Endodermal cell (in vitro differentiated cells): ENCODE measurements around the gene CCDC97. TPM values are rescaled to one million over a fixed set of nuclear protein-coding genes. Genes with fewer than 3 reads are reported as not detected.

Source experiments
- DNase-seq: peaks from one replicate; pipeline ENCODE4 v3.0.0-alpha.2; 2017
- H3K27ac ChIP-seq: 2 replicates; pipeline ENCODE4 v1.5.1; 2013; ENCODE audit warnings: mild to moderate bottlenecking, low read depth, low read length, moderate library complexity
- H3K27me3 ChIP-seq: 2 replicates; pipeline ENCODE4 v1.6.1; 2013; ENCODE audit warnings: mild to moderate bottlenecking, low read length, moderate library complexity; ENCODE audit not compliant: insufficient read depth, control insufficient read depth, poor library complexity, severe bottlenecking
- H3K36me3 ChIP-seq: 2 replicates; pipeline ENCODE4 v1.7.0; 2013; ENCODE audit warnings: mild to moderate bottlenecking, low read length, moderate library complexity; ENCODE audit not compliant: control insufficient read depth, insufficient read depth
- H3K4me1 ChIP-seq: one replicate; pipeline ENCODE4 v1.7.0; 2013; ENCODE audit warnings: low read length; ENCODE audit not compliant: control insufficient read depth, insufficient read depth
- H3K4me3 ChIP-seq: 2 replicates; pipeline ENCODE4 v1.5.1; 2013; ENCODE audit warnings: mild to moderate bottlenecking, low read length, moderate library complexity
- H3K9ac ChIP-seq: 2 replicates; pipeline ENCODE4 v1.6.1; 2013; ENCODE audit warnings: mild to moderate bottlenecking, low read length, moderate library complexity; ENCODE audit not compliant: poor library complexity, severe bottlenecking; ENCODE audit errors: extremely low read depth
- H3K9me3 ChIP-seq: 2 replicates; pipeline ENCODE4 v1.6.1; 2013; ENCODE audit warnings: mild to moderate bottlenecking, low read length, moderate library complexity; ENCODE audit not compliant: control insufficient read depth
- H3K27ac Mint-ChIP-seq: 2 replicates; pipeline ENCODE4 v1.8.0; 2020; ENCODE audit warnings: mixed read lengths
- H3K27me3 Mint-ChIP-seq: 2 replicates; pipeline ENCODE4 v1.8.0; 2021; ENCODE audit warnings: mild to moderate bottlenecking, mixed read lengths; ENCODE audit not compliant: insufficient read depth
- H3K36me3 Mint-ChIP-seq: 2 replicates; pipeline ENCODE4 v1.8.0; 2020; ENCODE audit warnings: low read depth, mixed read lengths
- H3K4me1 Mint-ChIP-seq: 2 replicates; pipeline ENCODE4 v1.8.0; 2020; ENCODE audit warnings: mixed read lengths
- H3K4me3 Mint-ChIP-seq: 2 replicates; pipeline ENCODE4 v1.8.0; 2020; ENCODE audit warnings: mild to moderate bottlenecking, moderate library complexity, mixed read lengths
- H3K9me3 Mint-ChIP-seq: 2 replicates; pipeline ENCODE4 v1.8.0; 2020; ENCODE audit warnings: mild to moderate bottlenecking, mixed read lengths
- WGBS, 2 experiments: methylation state at CpG; one replicate each; pipeline versions ENCODE4 v1.1.5 to v1.1.7; 2013; ENCODE audit warnings: missing lambda C conversion rate in 2 of 2, mixed read lengths in 1 of 2; ENCODE audit not compliant: insufficient coverage in 1 of 2, insufficient read length in 1 of 2; 5-methylcytosine and 5-hydroxymethylcytosine counted together
- total RNA-seq, 2 donors: library from RNA; stranded (reverse); fragmentation: NEBNext Ultra II Directional in 1 of 2; extraction: Animal tissue kit (Norgen Biotek cat#: 25700) in 1 of 2; gene quantifications; 2 replicates in 1 of 2; 3 replicates in 1 of 2; pipeline ENCODE4 v1.2.1, GENCODE V29; 2021
- TF ChIP-seq, protein P1 (sequence below): fragments of 200-600 bp; sonication (generic); conservative IDR thresholded peaks from 2 replicates; pipeline ENCODE4 v1.5.0; 2021; ENCODE audit warnings: antibody characterized with exemption, mild to moderate bottlenecking

CCDC97 gene
- total RNA-seq, 2 donors from 2014 or later = 38.4 to 44.6 TPM

DNA sequence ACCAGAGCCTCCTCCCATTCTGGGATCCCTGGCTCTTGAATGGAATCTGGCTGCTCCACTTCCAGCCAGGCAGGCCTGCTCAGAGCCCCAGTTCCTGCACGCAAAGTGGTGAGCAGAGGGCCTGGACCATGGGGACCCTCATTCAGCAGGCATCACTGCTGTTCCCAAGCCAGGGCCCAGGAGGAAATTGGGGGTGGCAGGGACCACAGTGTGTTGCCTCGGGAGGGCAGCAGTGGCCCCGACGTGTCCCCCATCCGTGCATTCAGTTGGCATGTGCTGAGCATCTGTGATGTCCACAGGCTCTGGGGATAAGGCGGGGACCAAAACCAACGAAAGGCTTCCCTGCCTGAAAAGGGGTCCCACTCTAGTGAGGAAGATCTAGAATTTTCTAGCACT, 11.2 kb downstream of the CCDC97 start:
- no peaks in the 10 kb centered on the region for H3K27me3 Mint-ChIP-seq
- H3K36me3 Mint-ChIP-seq = peaks cover 50% of the 10 kb centered on the region
- 94 to 95% methylated on average over 7 of the region's 7 CpGs for WGBS, 2 experiments
- Histone ChIP-seq H3K9me3 (no peaks in the 10 kb centered on the region), H3K27ac (no peak overlapping the region), H3K9ac (no peak overlapping the region), H3K4me3 (no peak overlapping the region), H3K4me1 (peaks cover 17% of the 10 kb centered on the region), H3K36me3 (peaks cover 54% of the 10 kb centered on the region), H3K27me3 (no peaks in the 10 kb centered on the region)
- peaks cover 4% of the 10 kb centered on the region for H3K9me3 Mint-ChIP-seq
- H3K27ac Mint-ChIP-seq = peak overlapping the region; percentile 55
- TF ChIP-seq, protein P1, sequence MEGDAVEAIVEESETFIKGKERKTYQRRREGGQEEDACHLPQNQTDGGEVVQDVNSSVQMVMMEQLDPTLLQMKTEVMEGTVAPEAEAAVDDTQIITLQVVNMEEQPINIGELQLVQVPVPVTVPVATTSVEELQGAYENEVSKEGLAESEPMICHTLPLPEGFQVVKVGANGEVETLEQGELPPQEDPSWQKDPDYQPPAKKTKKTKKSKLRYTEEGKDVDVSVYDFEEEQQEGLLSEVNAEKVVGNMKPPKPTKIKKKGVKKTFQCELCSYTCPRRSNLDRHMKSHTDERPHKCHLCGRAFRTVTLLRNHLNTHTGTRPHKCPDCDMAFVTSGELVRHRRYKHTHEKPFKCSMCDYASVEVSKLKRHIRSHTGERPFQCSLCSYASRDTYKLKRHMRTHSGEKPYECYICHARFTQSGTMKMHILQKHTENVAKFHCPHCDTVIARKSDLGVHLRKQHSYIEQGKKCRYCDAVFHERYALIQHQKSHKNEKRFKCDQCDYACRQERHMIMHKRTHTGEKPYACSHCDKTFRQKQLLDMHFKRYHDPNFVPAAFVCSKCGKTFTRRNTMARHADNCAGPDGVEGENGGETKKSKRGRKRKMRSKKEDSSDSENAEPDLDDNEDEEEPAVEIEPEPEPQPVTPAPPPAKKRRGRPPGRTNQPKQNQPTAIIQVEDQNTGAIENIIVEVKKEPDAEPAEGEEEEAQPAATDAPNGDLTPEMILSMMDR = no peak
- no peak overlapping the region for H3K4me3 Mint-ChIP-seq
- peaks cover 36% of the 10 kb centered on the region for H3K4me1 Mint-ChIP-seq
- DNase-seq = peak; percentile 53

DNA sequence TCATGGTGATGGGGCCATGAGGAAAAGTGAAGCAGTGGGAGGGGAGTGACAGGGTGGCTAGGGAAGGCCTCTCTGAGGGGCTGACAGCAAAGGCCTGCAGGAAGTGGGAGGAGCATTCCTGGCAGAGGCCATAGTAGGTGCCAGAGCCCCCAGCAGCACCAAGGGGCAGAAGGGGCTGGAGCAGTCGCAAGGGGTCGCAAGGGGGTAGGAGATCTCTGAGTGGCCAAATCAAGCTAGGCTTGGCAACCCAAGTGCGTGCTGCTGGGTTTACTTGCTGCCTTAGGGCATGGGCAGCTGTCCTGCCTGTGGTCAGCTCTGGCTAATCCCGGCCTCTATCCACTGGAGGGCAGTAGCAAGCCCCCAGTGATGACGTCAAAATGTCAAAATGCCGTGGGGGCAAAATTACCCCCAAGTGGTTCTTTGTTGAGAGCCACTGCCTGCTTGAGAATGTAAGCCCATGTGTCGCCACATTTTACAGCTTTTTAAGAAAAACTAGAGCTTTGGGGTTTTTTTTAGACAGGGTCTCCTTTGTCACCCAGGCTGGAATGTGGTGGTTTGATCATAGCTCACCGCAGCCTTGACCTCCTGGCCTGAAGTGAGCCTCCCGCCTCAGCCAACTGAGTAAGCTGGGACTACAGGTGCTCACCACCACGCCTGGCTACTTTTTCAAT, 11.8 kb downstream of the CCDC97 start:
- H3K36me3 Mint-ChIP-seq = peaks cover 44% of the 10 kb centered on the region

DNA sequence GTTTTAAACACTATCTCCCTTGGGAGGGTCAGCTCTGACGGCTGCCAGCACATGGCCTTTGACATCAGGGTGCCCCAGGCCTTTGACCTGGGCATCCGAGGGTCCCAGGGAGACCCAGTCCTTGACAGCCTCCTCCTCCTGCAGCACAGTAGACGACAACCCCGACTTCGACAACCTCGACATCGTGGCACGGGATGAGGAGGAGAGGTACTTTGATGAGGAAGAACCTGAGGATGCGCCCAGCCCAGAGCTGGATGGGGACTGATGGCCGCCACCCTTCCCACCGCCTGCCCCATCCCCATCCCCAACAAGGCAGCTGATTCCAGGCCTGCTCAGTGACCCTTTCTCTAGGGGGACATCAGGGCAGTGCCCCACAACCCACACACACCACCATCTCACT, 12.5 kb downstream of the CCDC97 start:
- H3K9me3 ChIP-seq = no peaks in the 10 kb centered on the region
- peak overlapping the region; percentile 89 for H3K27ac Mint-ChIP-seq
- no peak overlapping the region for H3K4me3 ChIP-seq
- 99 to 100% methylated on average over 1 to 11 of the region's 11 CpGs for WGBS, 2 experiments
- TF ChIP-seq, protein P1 = no peak
- no peak for DNase-seq
- peaks cover 39% of the 10 kb centered on the region for H3K36me3 Mint-ChIP-seq
- no peak overlapping the region for H3K9ac ChIP-seq
- peaks cover 41% of the 10 kb centered on the region for H3K36me3 ChIP-seq
- peak overlapping the region; percentile 75 for H3K27ac ChIP-seq
- peaks cover 43% of the 10 kb centered on the region for H3K4me1 Mint-ChIP-seq
- H3K4me3 Mint-ChIP-seq = no peak overlapping the region
- no peaks in the 10 kb centered on the region for H3K27me3 Mint-ChIP-seq
- peaks cover 20% of the 10 kb centered on the region for H3K4me1 ChIP-seq
- no peaks in the 10 kb centered on the region for H3K27me3 ChIP-seq
- H3K9me3 Mint-ChIP-seq = no peaks in the 10 kb centered on the region

More for the DNA sequence above, 11.8 kb downstream of the CCDC97 start:
- Histone ChIP-seq H3K36me3 (peaks cover 48% of the 10 kb centered on the region), H3K4me1 (peaks cover 20% of the 10 kb centered on the region), H3K9ac (no peak overlapping the region), H3K9me3 (no peaks in the 10 kb centered on the region), H3K27ac (peak overlapping the region; percentile 75), H3K27me3 (no peaks in the 10 kb centered on the region), H3K4me3 (no peak overlapping the region)
- peak; percentile 91 for DNase-seq
- 59 to 86% methylated on average over 4 to 10 of the region's 10 CpGs for WGBS, 2 experiments
- TF ChIP-seq, protein P1 = peak; percentile 83
- H3K4me1 Mint-ChIP-seq = peaks cover 39% of the 10 kb centered on the region
- H3K27me3 Mint-ChIP-seq = no peaks in the 10 kb centered on the region
- H3K9me3 Mint-ChIP-seq = peaks cover 2% of the 10 kb centered on the region
- no peak overlapping the region for H3K4me3 Mint-ChIP-seq
- peak overlapping the region; percentile 89 for H3K27ac Mint-ChIP-seq
